Astrocyte (in vitro differentiated cells and primary cell): ENCODE measurements around the gene CLEC18C.
"Not testable (repeated sequence)": the region's sequence is repeated elsewhere in the genome, so short reads cannot be mapped to it uniquely, and the experiment has no call there.

Source experiments
- EZH2 ChIP-seq: IDR thresholded peaks from 2 replicates; pipeline ENCODE4 v1.6.1; 2012; ENCODE audit warnings: mild to moderate bottlenecking, low read length, inconsistent platforms; ENCODE audit not compliant: insufficient read depth
- TF ChIP-seq, protein P1 (sequence below): IDR thresholded peaks from 2 replicates; pipeline ENCODE4 v1.5.1; 2011; ENCODE audit warnings: low read depth, mild to moderate bottlenecking, inconsistent platforms, low read length, moderate library complexity; ENCODE audit not compliant: insufficient read depth

- TF ChIP-seq, protein P1, sequence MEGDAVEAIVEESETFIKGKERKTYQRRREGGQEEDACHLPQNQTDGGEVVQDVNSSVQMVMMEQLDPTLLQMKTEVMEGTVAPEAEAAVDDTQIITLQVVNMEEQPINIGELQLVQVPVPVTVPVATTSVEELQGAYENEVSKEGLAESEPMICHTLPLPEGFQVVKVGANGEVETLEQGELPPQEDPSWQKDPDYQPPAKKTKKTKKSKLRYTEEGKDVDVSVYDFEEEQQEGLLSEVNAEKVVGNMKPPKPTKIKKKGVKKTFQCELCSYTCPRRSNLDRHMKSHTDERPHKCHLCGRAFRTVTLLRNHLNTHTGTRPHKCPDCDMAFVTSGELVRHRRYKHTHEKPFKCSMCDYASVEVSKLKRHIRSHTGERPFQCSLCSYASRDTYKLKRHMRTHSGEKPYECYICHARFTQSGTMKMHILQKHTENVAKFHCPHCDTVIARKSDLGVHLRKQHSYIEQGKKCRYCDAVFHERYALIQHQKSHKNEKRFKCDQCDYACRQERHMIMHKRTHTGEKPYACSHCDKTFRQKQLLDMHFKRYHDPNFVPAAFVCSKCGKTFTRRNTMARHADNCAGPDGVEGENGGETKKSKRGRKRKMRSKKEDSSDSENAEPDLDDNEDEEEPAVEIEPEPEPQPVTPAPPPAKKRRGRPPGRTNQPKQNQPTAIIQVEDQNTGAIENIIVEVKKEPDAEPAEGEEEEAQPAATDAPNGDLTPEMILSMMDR: not testable (repeated sequence)
- not testable (repeated sequence) for TF ChIP-seq EZH2
Measured at GRCh38 chr16:70173212-70173837, at the start of gene CLEC18C.
